Activated CD4-positive, alpha-beta T cell treated with anti-CD3 and anti-CD28 coated beads for 1 hour (primary cell): Measurements from ENCODE around the gene CASK.
"Not testable (repeated sequence)": the region's sequence is repeated elsewhere in the genome, so short reads cannot be mapped to it uniquely, and the experiment has no call there.

ENCODE experiments used
- DNase-seq: peaks from one replicate; pipeline ENCODE4 v3.0.0-alpha.2; 2020

The CASK gene

DNA sequence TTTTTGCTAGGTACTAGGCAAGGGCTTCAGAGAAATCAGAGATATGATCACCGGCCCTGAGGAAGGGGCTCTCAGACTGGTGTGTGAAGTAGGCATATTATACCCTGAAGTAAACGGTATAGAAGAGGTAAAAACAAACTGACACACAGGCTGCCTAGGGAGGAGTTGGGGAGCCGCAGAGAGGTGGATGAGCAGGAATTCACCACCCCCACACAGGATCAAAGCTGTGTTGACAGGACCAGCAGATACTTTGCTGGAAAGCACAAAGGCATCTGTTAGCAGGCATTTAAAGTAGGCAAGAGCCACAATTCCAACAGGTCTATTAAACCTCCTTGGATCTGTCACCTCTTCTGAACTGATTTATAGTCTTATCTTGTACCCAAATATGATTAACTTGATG lies 306.4 kb downstream of the CASK start:
- no peak for DNase-seq

DNA sequence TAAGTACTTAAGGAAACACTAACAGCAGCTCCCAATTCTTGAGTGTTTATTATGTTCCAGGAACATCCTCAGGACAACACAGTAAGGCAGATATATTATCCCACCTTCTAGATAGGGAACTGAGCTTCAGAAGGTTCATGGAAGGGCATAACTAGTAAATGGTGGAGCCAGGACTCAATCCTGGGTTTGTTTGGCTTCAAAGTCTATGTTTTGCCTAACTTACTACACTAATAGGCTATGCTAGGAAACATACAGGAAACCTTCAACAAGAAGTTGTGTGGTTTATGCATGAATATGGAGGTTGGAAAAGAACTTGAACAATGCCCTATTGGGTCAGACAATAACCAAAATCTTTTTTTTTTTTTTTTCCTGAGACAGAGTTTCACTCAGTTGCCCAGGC lies 307.1 kb downstream of the CASK start:
- DNase-seq, result no peak

DNA sequence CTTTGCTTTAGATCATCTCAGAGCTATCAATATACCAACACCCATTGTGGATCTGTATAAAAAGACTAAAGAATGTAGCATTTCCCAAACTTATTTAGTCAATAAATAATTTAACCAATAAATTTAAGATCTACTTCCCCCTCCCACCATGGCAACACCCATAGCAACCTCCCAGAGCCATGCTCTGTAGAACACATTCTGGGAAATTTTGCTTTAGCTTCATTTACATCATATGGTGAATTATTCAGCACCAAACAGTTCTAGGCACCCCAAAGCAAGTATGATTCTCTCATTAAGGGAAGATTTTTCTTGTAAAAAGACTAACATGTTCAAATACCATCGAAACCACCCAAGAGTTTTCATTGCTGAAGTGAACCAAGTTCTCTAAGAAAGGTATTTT lies 315.1 kb downstream of the CASK start:
- no peak for DNase-seq

DNA sequence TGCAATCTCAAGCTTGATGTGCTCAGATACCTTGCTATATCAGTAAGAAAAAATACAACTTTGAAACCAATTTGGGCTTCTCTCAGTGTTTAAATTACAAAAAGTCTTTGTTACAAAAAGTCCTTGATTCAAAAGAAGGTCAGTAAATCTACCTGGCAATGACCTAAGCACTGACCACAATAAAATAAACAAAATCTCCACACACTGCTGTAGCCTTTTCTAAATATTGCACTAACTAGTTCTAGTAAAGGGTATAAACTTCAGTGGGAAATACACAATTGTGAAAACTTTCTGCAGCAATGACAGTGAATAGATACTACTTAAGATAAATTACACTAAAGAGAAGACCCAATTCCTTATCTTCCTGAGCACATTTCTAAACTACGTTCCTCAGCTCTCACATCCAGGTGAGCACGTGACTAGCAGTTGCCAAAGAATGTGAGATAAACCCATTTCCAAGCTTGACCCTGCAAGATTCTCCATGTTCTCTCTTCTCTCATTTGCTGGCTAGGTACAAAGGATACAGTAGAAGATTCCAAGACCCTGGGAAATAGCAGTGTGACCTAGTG lies 316.0 kb downstream of the CASK start:
- DNase-seq, result no peak

DNA sequence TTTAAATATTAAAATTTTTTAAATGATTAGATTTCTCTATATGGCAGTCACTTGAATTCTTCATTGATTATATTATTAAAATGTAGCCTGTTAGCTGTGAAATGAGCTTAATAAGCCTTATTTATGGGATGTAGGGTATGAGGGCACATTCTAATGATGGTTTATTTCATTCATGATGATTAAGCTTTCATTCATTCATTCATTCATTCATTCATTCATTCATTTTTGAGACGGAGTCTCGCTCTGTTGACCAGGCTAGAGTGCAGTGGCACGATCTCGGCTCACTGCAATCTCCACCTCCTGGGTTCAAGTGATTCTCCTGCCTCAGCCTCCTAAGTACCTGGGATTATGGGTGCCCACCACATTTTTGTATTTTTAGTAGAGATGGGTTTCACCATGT lies 317.3 kb downstream of the CASK start:
- not testable (repeated sequence) for DNase-seq

DNA sequence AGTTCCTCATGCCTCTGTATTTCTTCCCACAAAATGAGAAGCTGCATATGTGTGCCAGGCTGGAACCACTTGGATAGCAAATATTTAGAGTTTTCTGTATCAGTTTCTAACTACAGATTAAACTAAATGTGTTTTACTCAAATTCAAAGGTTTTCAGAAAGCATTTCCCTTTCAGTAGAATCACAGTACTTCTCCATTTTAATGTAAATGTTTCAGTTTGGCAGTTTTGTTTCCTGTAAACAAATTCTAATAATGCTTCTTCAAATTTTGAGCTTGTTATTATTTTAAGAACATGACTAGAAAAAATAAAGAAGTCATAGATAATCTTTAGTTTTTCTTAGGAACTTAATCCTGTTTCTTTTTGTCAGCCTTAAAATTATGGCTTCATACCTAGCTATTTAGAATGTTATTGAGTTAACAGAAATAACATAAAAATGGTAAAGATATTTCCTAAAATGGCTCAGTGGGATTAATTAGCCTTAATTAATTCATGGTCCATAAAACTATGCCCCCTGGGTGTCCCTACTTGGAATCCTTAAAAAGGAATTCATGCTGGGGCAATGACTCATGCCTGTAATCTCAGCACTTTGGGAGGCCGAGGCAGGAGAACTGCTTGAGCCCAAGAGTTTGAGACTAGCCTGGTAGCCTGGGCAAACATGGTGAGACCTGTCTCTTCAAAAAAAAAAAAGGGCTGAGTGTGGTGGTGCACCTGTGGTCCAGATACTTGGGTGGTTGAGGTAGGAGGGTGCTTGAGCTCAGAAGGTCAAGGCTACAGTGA lies 318.4 kb downstream of the CASK start:
- DNase-seq, result no peak

DNA sequence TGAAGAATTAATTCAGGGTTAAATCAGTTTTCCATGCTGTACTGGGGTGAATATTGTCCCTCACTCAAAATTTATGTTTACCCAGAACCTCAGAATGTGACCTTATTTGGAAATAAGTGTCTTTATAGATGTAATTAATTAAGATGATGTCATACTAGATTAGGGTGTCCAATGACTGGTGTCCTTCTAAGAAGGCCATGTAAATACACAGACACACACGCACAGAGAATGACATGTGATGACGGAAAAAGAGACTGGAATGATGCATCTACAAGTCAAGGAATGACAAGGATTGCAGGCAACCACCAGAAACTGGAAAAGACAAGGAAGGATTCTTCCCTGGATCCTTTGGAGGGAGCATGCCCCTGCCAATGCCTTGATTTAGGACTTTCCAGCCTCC lies 319.2 kb downstream of the CASK start:
- no peak for DNase-seq

DNA sequence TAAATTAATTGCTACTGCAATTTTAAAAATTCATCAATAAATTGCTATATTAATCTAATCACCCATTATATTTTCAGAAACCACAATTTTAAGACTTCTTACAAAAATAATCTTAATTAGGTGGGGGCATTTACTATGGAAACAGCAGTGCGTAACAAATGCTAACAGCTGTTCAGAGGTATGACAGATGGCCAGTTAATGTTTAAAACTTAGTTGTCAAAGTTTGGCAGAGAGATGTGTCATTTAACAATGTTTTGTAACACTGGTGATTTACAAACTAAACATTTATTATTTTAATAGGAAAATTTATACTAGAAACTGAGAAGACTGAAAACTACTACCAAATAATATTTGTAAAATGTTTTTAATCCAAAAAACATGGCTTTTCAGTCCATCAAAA lies 319.8 kb downstream of the CASK start:
- no peak for DNase-seq

DNA sequence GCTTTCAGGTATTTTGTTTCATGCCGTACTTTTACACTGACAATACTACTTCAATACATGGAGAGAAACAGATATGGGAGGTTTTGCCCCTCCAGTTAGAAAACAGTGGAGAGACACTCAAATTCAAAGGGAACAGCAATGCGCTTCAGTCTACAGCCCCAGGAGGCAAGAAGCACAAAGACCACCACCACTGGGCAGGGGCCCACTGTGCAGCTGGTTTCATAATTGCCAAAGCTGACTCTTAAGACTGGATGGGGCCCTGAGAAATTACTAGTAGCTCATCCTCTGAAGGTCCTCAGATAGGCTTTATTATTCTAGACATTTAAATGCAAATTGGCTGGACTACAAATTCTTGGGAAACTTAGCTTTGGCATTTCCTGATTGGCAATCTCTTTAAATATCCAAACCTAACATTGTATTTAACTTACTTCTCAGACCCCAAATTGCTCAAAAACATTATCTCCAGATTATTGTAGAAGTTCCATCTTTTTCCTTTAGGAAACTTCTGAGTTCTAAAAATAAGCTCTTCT lies 320.5 kb downstream of the CASK start:
- DNase-seq, result no peak

DNA sequence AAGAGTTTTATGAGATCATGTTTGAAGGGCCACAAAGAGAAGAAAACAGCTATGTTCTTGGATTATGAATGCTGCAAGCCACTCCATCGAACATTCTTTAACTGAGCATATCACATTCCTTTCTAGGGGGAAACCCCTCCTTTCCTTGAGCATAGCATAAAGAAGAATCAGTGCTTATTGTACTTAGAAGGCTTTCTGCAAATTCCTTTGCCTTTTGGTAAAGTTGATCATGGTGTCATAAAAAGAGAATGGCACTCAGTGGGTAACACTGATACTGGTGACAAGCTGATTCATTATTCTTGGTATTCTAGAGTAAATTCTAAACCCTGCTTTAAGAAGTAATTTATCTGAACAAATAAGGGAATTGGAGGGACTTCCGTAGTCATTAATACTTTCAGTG lies 323.1 kb downstream of the CASK start:
- no peak for DNase-seq

DNA sequence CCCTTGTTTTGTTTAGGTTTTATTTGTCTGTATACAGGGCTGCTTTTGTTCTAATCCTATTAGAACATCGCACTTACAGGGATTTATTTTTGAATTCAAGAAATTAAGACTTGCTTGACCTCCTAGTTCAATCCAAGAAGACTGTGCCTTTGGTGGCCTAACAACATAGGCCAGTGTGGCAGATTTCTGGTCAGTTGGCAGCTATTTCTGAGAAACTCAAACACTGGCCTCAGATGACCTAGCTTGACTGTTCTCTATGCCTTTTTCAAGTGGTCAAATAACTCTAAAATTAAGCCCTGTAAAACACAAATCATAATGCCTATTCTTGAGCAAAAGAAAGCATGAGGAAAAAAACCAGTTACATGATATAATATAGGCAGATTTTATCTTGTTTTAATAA lies 323.8 kb downstream of the CASK start:
- no peak for DNase-seq

DNA sequence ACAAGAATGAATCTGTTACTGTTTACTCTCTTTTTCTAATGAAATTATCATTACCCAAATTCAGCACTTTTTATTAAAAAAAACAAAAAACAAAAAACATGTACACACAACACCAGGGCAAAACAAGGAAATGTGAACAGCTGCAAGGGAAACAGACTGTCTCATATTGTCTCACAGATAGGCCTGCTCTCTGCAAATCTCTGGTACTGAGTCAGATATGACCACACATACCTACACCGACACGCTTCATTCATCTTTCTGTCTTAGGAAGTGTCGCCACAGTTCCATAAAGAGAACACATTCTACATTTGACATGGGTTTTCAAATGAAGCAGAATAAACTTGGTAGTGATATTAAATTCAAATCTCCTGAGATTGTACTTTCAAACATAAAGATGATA lies 326.8 kb downstream of the CASK start:
- DNase-seq, result no peak

DNA sequence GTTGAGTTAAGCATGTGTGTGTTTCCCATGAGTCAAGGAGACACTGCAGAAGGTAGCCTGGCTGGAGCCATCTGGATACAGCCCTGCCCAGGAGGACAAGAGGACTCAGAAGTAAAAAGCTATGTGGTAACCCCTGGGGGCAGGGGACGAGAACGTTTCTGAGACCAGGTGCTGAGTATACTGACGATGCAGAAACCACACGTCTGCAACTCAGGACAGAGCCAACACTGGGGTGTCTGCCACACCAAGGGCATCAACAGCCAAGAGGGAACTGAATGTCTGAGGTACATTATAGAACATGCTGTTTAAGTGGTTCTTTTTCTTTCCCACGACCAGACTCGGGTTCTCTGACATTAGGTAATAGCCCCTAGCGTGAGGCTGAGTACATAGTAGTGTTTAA lies 328.7 kb downstream of the CASK start:
- DNase-seq, result no peak

DNA sequence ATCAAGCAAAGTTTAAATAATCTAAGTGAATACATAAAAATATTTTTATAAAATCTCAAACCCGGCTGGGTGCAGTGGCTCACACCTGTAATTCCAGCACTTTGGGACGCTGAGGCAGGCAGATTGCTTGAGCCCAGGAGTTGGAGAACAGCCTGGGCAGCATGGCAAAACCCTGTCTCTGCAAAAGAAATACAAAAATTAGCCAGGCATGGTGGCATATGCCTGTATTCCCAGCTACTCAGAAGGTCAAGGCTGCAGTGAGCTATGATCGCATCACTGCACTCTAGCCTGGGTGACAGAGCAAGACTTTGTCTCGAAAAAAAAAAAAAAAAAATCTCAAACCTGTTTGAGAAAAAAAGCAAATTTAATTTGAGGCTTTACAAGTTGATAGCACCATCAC lies 331.4 kb downstream of the CASK start:
- no peak for DNase-seq

DNA sequence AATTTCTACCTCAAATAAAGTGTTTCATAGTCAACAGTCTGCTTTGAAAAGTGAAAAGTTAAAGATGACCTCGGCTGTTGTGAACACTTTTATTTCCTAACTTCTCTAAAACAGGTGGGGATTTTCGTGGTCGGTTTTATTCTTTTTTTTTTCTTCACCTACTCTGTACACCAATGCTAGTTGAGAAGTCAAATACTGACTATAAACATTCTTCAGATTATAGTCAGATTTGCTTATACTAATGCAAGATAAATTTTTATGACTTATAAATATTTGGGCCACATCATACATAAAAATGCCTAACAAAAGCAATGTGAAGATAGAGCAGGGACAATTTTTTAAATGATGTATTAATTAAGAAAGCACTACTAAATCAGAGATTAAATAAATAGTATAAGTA lies 332.7 kb downstream of the CASK start:
- no peak for DNase-seq

DNA sequence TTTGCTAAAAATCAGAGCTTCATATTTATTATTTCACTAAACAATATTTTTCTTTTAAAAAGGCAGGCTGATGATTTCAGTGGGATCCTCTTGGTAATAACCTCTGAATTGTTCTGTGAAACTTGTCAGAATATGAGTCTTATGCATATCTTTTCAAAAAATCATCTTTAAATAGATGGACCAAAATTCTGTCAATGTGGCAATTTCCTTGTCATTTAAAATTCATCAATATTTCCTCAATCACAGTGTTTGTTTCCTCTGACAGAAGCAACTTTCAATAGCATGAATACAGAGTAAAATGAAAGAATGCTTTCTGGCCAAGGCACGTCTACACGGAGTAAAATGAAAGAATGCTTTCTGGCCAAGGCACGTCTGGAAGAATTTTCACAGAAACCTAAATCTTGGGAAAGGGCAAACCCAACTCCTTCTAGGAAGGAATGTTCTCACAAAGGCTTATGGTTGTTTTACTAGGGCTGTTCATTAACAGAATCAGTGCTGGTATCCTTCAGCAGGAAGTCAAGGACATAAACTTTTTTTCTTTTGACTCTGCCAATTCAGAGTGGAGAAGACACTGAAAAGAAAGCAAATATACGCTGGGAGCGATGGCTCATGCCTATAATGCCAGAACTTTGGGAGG lies 333.6 kb downstream of the CASK start:
- no peak for DNase-seq

DNA sequence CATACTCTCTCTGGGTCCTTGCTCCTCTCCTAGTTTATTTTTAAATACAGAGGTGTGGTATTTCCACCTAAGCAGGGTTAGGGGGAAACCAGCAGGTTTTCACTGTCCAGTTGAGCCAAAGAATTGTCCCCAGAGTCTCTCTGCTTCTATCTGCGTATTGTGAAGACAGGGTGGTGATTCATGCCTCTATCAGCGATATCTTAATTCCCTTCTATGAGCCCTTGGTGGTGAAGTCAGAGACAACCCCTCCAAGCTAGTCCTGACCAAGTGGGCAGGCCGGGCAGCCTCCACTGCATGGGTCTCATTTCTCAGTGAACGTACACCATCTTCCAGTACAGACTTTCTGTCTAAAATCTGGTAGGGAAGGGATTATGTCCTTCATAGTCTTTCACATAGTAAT lies 335.1 kb downstream of the CASK start:
- no peak for DNase-seq

DNA sequence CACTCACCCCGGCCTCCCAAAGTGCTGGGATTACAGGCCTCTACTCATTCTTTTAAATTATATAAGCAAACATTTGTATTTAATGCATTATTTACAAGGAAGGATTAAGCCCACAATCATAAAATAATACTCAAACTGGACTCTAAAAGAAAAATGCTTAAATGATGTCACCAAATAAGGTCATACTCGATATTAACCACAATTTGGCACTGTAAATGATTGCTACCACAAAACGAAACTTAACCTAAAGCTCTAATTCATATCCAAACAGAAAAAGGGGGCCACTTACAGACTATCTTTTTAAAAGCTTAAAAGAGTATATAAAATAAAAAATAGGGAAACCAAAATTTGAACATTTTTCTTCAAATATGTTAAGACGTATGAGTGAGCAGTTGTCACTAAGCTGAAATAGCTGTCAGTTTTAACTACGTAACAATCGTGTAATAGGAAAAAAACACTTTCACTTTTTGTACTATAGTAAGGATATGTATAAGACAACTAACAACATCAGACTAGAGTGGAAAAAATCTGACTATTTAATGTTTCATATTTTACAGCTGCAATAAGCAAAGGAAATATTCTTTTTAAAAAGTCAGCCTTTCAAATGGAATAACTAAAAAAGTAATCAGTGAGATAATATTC lies 342.8 kb downstream of the CASK start:
- no peak for DNase-seq

DNA sequence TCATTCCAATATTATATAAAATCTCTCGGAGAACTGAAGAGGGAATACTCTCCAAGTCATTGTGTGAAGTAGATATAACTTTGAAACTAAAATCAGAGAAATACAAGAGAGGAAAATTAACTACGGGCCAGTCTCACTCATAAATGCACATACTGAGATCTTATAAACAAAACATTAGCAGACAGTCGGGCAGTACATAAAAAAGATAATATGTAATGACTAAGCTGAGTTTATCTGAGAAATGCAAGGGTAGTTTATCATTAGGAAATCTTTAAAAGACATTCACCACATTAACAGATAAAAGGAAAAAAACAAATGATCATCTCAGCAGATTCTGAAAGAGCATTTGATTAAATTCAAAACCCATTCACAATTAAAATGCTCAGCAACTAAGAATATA lies 359.5 kb downstream of the CASK start:
- DNase-seq, result no peak

DNA sequence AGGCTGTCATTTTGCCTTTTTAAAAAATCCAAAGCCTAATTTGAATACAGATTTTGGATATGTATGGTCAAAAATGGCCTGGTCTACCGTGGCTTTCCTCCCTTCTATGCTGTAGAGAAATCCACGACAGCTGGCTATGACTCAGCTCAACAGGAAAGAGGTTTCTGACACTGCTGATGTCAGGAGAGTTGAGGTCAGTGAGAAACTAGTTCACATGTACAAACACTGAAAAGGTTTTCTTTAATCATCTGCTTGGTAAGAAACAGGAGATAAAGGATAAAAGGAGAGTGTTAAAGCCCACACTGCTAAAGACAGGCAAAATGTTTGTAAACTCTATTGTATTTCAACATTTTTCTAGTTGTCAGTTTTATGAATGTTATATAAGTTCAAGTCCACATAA lies 362.3 kb downstream of the CASK start:
- DNase-seq, result no peak

DNA sequence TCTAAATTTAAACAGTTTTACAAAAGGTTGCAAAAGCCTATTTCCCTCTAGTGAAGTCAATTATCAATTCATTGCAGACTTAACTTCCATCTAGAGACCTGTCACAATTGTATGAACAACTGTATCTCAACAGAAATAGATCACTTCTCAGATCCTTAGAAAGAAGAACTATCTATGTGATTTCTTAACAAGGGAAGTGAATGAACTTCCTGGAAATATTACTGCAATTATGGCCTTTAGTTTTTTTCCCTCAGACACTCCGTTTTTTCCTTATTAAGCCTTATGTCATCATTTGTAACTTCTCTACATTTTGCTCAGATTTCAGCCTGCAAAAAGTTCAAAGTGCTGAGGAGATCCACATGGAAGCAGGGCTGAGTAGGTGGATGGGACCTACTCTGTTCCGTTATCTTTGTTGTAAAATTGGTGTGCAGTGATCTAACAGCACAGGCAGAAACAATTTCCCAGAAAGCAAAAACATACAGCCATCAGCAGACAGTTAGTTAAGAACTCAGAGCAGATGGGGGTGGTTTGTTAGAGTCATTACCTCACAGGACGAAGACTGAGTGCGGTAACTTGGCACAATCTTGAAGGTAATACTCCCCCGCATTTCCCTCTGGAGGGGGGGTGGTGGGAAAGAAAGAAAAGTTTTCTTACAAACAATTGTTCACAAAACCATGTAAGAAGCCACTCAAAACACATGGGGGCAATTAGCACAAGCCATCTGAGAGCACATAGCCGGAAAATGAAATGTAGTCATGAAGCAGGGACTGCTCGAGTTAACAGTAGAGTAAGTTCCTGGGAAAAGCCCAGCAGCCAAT lies 363.9 kb downstream of the CASK start:
- no peak for DNase-seq

DNA sequence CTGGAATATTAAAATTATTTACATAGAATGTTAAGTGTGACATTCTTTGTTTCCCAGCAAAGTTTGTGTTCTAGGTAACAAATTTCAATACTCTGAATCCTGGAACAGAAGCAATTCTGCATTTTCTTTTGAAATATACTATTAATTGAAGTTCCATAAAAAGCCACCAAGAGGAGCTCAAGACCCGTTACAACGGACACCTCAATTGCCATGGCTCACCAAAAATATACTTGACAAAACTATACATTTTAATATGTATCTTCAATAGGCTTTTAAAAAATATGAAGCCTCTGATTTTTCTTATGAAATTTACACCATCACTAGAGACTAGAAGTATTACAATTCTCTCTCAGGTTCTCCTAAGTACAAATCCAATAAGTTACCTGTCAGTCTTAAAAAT lies 364.8 kb downstream of the CASK start:
- DNase-seq, result no peak

DNA sequence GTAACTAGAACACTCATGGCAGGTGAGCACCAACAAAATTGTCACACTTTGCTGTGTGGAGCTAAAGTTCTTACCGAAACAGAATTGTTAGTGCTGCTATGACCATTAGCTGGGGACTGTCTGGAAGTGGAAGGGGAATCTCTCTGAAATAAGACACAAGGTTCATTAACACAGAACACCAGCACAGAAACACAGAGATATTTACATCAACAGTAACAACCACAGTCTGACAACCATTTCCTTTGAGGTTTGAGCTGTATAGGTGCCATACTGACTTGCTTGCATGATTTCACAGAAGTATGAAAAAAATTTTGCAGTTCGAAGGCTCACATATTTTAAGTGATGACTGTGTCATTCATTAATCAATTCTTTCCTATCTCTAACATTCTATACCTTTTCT lies 366.4 kb downstream of the CASK start:
- no peak for DNase-seq
